HUES48 (cell line): ENCODE results near the gene WFDC1.

ENCODE experiments used
- H3K27ac ChIP-seq: one replicate; pipeline ENCODE4 v1.7.0; 2013; ENCODE audit warnings: low read depth, low read length, inconsistent platforms
- H3K27me3 ChIP-seq: 2 replicates; pipeline ENCODE4 v1.6.1; 2013; ENCODE audit warnings: mild to moderate bottlenecking, low read length; ENCODE audit not compliant: control insufficient read depth, insufficient read depth
- H3K36me3 ChIP-seq: 2 replicates; pipeline ENCODE4 v1.6.1; 2013; ENCODE audit warnings: low read length; ENCODE audit not compliant: control insufficient read depth, insufficient read depth
- H3K4me1 ChIP-seq: 2 replicates; pipeline ENCODE4 v1.6.1; 2013; ENCODE audit warnings: mild to moderate bottlenecking, low read length; ENCODE audit not compliant: control insufficient read depth, insufficient read depth
- H3K4me3 ChIP-seq: 2 replicates; pipeline ENCODE4 v1.5.1; 2013; ENCODE audit warnings: mild to moderate bottlenecking, low read depth, low read length
- H3K9ac ChIP-seq: 2 replicates; pipeline ENCODE4 v1.6.1; 2013; ENCODE audit warnings: mild to moderate bottlenecking, low read depth, low read length, moderate library complexity
- H3K9me3 ChIP-seq: 2 replicates; pipeline ENCODE4 v1.6.1; 2013; ENCODE audit warnings: low read length; ENCODE audit not compliant: control insufficient read depth, insufficient read depth

WFDC1 gene

GRCh38 chr16:84260766-84261554 is 33.7 kb upstream of the WFDC1 start:
- Histone ChIP-seq H3K36me3 (no peaks in the 10 kb centered on the region), H3K4me1 (no peaks in the 10 kb centered on the region), H3K9me3 (no peaks in the 10 kb centered on the region), H3K4me3 (no peak overlapping the region), H3K9ac (no peak overlapping the region), H3K27me3 (no peaks in the 10 kb centered on the region), H3K27ac (no peak overlapping the region)

- Histone ChIP-seq H3K27me3 (no peaks in the 10 kb centered on the region), H3K36me3 (no peaks in the 10 kb centered on the region), H3K9ac (no peak overlapping the region), H3K4me1 (0 out of 2 replicates have a peak, but pooled peaks cover 4% of the 10 kb centered on the region), H3K4me3 (no peak overlapping the region), H3K27ac (no peak overlapping the region), H3K9me3 (no peaks in the 10 kb centered on the region)
Measured at GRCh38 chr16:84262031-84262430, 32.6 kb upstream of the WFDC1 start.

- H3K36me3 ChIP-seq, result no peaks in the 10 kb centered on the region
- 0 out of 2 replicates have a peak, but pooled peaks cover 4% of the 10 kb centered on the region for H3K4me1 ChIP-seq
- no peak overlapping the region for H3K9ac ChIP-seq
- H3K27ac ChIP-seq, result no peak overlapping the region
- H3K27me3 ChIP-seq, result no peaks in the 10 kb centered on the region
- H3K4me3 ChIP-seq, result no peak overlapping the region
- H3K9me3 ChIP-seq, result no peaks in the 10 kb centered on the region
Measured at GRCh38 chr16:84262939-84263338, 31.7 kb upstream of the WFDC1 start.

GRCh38 chr16:84266451-84266850 is 28.2 kb upstream of the WFDC1 start:
- H3K27me3 ChIP-seq, result no peaks in the 10 kb centered on the region; the same call in 1 of the 2 replicates
- H3K4me1 ChIP-seq, result 0 out of 2 replicates have a peak, but pooled peaks cover 4% of the 10 kb centered on the region
- no peak overlapping the region for H3K4me3 ChIP-seq
- H3K9ac ChIP-seq, result no peak overlapping the region
- no peaks in the 10 kb centered on the region for H3K9me3 ChIP-seq
- no peak overlapping the region for H3K27ac ChIP-seq
- no peaks in the 10 kb centered on the region for H3K36me3 ChIP-seq

- H3K4me1 ChIP-seq, result 0 out of 2 replicates have a peak, but pooled peaks cover 4% of the 10 kb centered on the region
- H3K4me3 ChIP-seq, result no peak overlapping the region
- no peak overlapping the region for H3K27ac ChIP-seq
- no peak overlapping the region for H3K9ac ChIP-seq
- no peaks in the 10 kb centered on the region for H3K9me3 ChIP-seq
- no peaks in the 10 kb centered on the region for H3K36me3 ChIP-seq
- peaks cover 3% of the 10 kb centered on the region for H3K27me3 ChIP-seq
Measured at GRCh38 chr16:84267380-84267779, 27.3 kb upstream of the WFDC1 start.

GRCh38 chr16:84268291-84269040 is 26.2 kb upstream of the WFDC1 start:
- Histone ChIP-seq H3K36me3 (no peaks in the 10 kb centered on the region), H3K27ac (no peak overlapping the region), H3K4me1 (0 out of 2 replicates have a peak, but pooled peaks cover 4% of the 10 kb centered on the region)

GRCh38 chr16:84270071-84270470 is 24.6 kb upstream of the WFDC1 start:
- no peaks in the 10 kb centered on the region for H3K9me3 ChIP-seq
- H3K4me3 ChIP-seq, result no peak overlapping the region
- no peaks in the 10 kb centered on the region for H3K36me3 ChIP-seq
- no peak overlapping the region for H3K9ac ChIP-seq
- H3K4me1 ChIP-seq, result 0 out of 2 replicates have a peak, but pooled peaks cover 4% of the 10 kb centered on the region
- H3K27ac ChIP-seq, result no peak overlapping the region
- H3K27me3 ChIP-seq, result peaks cover 3% of the 10 kb centered on the region

More at GRCh38 chr16:84268291-84269040, 26.2 kb upstream of the WFDC1 start:
- Histone ChIP-seq H3K9me3 (no peaks in the 10 kb centered on the region), H3K9ac (no peak overlapping the region), H3K27me3 (peaks cover 3% of the 10 kb centered on the region), H3K4me3 (no peak overlapping the region)

- Histone ChIP-seq H3K36me3 (no peaks in the 10 kb centered on the region), H3K9me3 (no peaks in the 10 kb centered on the region), H3K27me3 (peaks cover 3% of the 10 kb centered on the region), H3K9ac (no peak overlapping the region), H3K4me3 (no peak overlapping the region), H3K4me1 (0 out of 2 replicates have a peak, but pooled peaks cover 4% of the 10 kb centered on the region), H3K27ac (no peak overlapping the region)
Measured at GRCh38 chr16:84270531-84270930, 24.1 kb upstream of the WFDC1 start.

- Histone ChIP-seq H3K4me3 (no peak overlapping the region), H3K9me3 (no peaks in the 10 kb centered on the region), H3K27ac (no peak overlapping the region), H3K9ac (no peak overlapping the region), H3K36me3 (no peaks in the 10 kb centered on the region), H3K27me3 (peaks cover 3% of the 10 kb centered on the region), H3K4me1 (0 out of 2 replicates have a peak, but pooled peaks cover 4% of the 10 kb centered on the region)
Measured at GRCh38 chr16:84271037-84271436, 23.6 kb upstream of the WFDC1 start.

- no peak overlapping the region for H3K4me3 ChIP-seq
- no peaks in the 10 kb centered on the region for H3K4me1 ChIP-seq
- no peaks in the 10 kb centered on the region for H3K9me3 ChIP-seq
- H3K9ac ChIP-seq, result no peak overlapping the region
- peaks cover 3% of the 10 kb centered on the region for H3K27me3 ChIP-seq
- no peaks in the 10 kb centered on the region for H3K36me3 ChIP-seq
- no peak overlapping the region for H3K27ac ChIP-seq
Measured at GRCh38 chr16:84271866-84272265, 22.8 kb upstream of the WFDC1 start.
